H1 (cell line): ENCODE measurements around the gene HACD2. TPM values are rescaled to one million over a fixed set of nuclear protein-coding genes. Genes with fewer than 3 reads are reported as not detected.
A peak's percentile ranks its signal among the peaks of the same experiment; 100 is the strongest.

ENCODE experiments used
- ATF2 ChIP-seq: IDR thresholded peaks from 2 replicates; pipeline ENCODE4 v1.6.1; 2012; ENCODE audit warnings: low read length, inconsistent platforms
- BCL11A ChIP-seq, 2 experiments: IDR thresholded peaks; one replicate each; pipeline ENCODE4 v1.6.1; 2011; ENCODE audit warnings: low read depth in 2 of 2, low read length in 2 of 2, mild to moderate bottlenecking in 2 of 2
- CBX8 ChIP-seq: fragments of 300-800, 300-1000 bp; sonication (generic); IDR thresholded peaks from 2 replicates; pipeline ENCODE4 v1.7.1; 2016; ENCODE audit warnings: low read depth, low read length, borderline replicate concordance
- CREB1 ChIP-seq: IDR thresholded peaks from 2 replicates; pipeline ENCODE4 v1.6.1; 2012; ENCODE audit warnings: inconsistent platforms
- E2F6 ChIP-seq: IDR thresholded peaks from 2 replicates; pipeline ENCODE4 v1.6.1; 2012; ENCODE audit warnings: inconsistent platforms
- FOSL1 ChIP-seq: IDR thresholded peaks from 2 replicates; pipeline ENCODE4 v1.6.1; 2011; ENCODE audit warnings: mild to moderate bottlenecking, low read depth, low read length, moderate library complexity; ENCODE audit not compliant: insufficient read depth
- GABPA ChIP-seq: IDR thresholded peaks from 2 replicates; pipeline ENCODE4 v1.6.1; 2011; ENCODE audit warnings: mild to moderate bottlenecking, low read length, moderate library complexity, borderline replicate concordance; ENCODE audit not compliant: insufficient read depth
- GTF2F1 ChIP-seq: IDR thresholded peaks from 2 replicates; pipeline ENCODE4 v1.6.1; 2012; ENCODE audit warnings: low read depth, low read length, improper control_type of control experiment, borderline replicate concordance
- HDAC2 ChIP-seq, 2 experiments: fragments of 300-600 bp in 1 of 2; sonication (generic) in 1 of 2; IDR thresholded peaks; 2 replicates each; pipeline ENCODE4 v1.6.1; 2011 to 2012; ENCODE audit warnings: low read depth in 2 of 2, low read length in 2 of 2, mild to moderate bottlenecking in 2 of 2, moderate library complexity in 2 of 2, borderline replicate concordance in 1 of 2, inconsistent platforms in 1 of 2
- JUN ChIP-seq: IDR thresholded peaks from 2 replicates; pipeline ENCODE4 v1.6.1; 2011; ENCODE audit warnings: low read depth, mild to moderate bottlenecking, improper control_type of control experiment, low read length
- KDM4A ChIP-seq: IDR thresholded peaks from one replicate; pipeline ENCODE4 v1.7.1; 2012; ENCODE audit warnings: low read depth, mild to moderate bottlenecking, moderate library complexity, low read length, inconsistent platforms; ENCODE audit not compliant: severe bottlenecking
- PHF8 ChIP-seq: fragments of 200-600 bp; sonication (generic); conservative IDR thresholded peaks from 2 replicates; pipeline ENCODE4 v1.7.1; 2012; ENCODE audit warnings: low read depth, mild to moderate bottlenecking, inconsistent platforms, low read length, moderate library complexity
- POLR2A ChIP-seq, 2 experiments: IDR thresholded peaks; 1 replicate in 1 of 2; 2 replicates in 1 of 2; pipeline ENCODE4 v1.6.1; 2011; ENCODE audit warnings: low read depth in 2 of 2, low read length in 2 of 2, mild to moderate bottlenecking in 2 of 2; ENCODE audit errors: control extremely low read depth in 1 of 2
- RXRA ChIP-seq: IDR thresholded peaks from 2 replicates; pipeline ENCODE4 v1.6.1; 2011; ENCODE audit warnings: low read depth, mild to moderate bottlenecking, low read length, moderate library complexity; ENCODE audit not compliant: insufficient read depth
- SIN3A ChIP-seq, 2 experiments: IDR thresholded peaks in 1 of 2; conservative IDR thresholded peaks in 1 of 2; 2 replicates each; pipeline ENCODE4 v1.6.1; 2011 to 2012; ENCODE audit warnings: low read length in 2 of 2, improper control_type of control experiment in 1 of 2, low read depth in 1 of 2, mild to moderate bottlenecking in 1 of 2
- SP4 ChIP-seq: IDR thresholded peaks from 2 replicates; pipeline ENCODE4 v1.6.1; 2012; ENCODE audit warnings: low read length, inconsistent platforms
- TBP ChIP-seq: IDR thresholded peaks from 2 replicates; pipeline ENCODE4 v1.6.1; 2011; ENCODE audit warnings: low read depth, low read length, improper control_type of control experiment
- TCF12 ChIP-seq: IDR thresholded peaks from 2 replicates; pipeline ENCODE4 v1.6.1; 2011; ENCODE audit warnings: low read depth, mild to moderate bottlenecking, low read length
- YY1 ChIP-seq: IDR thresholded peaks from 2 replicates; pipeline ENCODE4 v1.6.1; 2011; ENCODE audit warnings: low read depth, mild to moderate bottlenecking, low read length
- polyA plus RNA-seq, 7 experiments: library from polyadenylated mRNA; depleted of rRNA in 3 of 7; stranded (reverse) in 5 of 7; unstranded in 2 of 7; fragments of >200 nt in 5 of 7; fragments of 200-250 nt in 2 of 7; gene quantifications; 1 replicate in 5 of 7; 2 replicates in 1 of 7; 4 replicates in 1 of 7; pipeline versions ENCODE4 v1.2.1 to v1.2.3, GENCODE V29; 2011 to 2013; ENCODE audit warnings: missing spikeins in 2 of 7, mixed read lengths in 2 of 7
- total RNA-seq: library from RNA; stranded (reverse); fragmentation: NEBNext Ultra II Directional; extraction: Animal tissue kit (Norgen Biotek cat#: 25700); gene quantifications from 2 replicates; pipeline ENCODE4 v1.2.1, GENCODE V29; 2021
- TF ChIP-seq, protein P1 (sequence below): IDR thresholded peaks from 2 replicates; pipeline ENCODE4 v1.6.1; 2012; ENCODE audit warnings: inconsistent platforms

The HACD2 gene
- total and polyA plus RNA-seq, 2 of the 8 experiments (the other 6 are each of a cell fraction or from before 2014, with no cell fraction given), result 24.9 to 31.2 TPM

DNA sequence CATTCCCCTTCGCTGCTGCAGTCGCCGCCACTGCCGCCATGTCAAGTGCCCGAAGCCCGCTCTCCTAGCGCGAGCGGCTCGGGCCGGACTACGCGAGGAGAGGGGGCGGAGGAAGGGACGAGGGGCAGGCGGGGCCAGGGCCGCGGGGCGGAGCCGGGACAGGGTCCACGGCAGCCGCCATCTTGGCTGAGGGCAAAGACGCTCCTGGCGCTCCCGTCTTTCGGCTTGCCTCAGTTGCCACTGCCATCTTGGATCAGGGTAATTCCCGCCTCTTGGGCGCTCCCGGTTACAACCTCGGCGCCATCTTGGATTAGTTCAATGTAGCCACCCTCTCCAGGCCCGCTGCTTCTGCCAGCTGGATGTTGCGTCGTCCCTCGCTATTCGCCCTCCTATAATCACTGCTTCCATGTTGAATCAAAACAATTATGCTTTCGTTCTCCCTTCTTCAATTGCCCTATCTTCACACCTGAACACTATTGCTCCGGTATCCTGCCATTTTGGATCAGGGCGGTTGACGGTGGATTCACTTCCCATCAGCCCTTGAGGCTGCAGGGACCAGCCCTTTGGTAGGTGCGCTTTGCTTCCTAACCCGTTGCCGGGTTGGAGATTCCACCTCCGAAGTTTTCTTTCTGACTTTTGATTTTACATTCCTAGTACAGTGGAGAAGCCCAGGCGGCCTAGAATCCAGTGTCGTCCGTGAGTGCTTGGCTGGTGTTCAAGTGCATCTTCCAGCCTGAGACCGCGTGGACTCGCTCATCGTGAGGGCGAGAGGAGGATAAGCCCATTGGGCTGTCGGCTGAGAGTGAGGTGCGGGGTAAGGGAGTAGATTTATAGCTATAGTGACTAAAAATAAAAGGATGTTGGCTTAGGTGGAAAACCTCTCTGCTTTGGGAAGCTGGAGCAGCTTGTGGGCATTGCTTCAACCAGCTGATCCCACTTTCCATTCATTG, at the start of gene HACD2 (continued):
- peak; percentile 99 for TF ChIP-seq YY1
- no peak for TF ChIP-seq SP4
- TF ChIP-seq KDM4A, result peak; percentile 98
- no peak for TF ChIP-seq CBX8
- TF ChIP-seq HDAC2 (IDR thresholded peaks at IDR 0.05; ENCODE audit: borderline replicate concordance in 1 of 2, low read depth in 2 of 2, low read length in 2 of 2), result no peak; a peak in 1 of 4 replicates
- no peak for TF ChIP-seq GABPA
- peak; percentile 70 to 78; a peak in 2 of 3 replicates for TF ChIP-seq POLR2A (IDR thresholded peaks at IDR 0.05; ENCODE audit: control extremely low read depth in 1 of 2, low read depth in 2 of 2, low read length in 2 of 2)
- TF ChIP-seq PHF8, result peak; percentile 71
- TF ChIP-seq CREB1, result 0 out of 2 replicates have a peak, but pooled peaks have one; percentile 62
- no peak; the same call in 1 of the 2 replicates for TF ChIP-seq ATF2
- TF ChIP-seq, protein P1, sequence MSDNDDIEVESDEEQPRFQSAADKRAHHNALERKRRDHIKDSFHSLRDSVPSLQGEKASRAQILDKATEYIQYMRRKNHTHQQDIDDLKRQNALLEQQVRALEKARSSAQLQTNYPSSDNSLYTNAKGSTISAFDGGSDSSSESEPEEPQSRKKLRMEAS, result peak; percentile 59; the same call in 1 of the 2 replicates
- TF ChIP-seq JUN, result no peak
- peak; percentile 70 for TF ChIP-seq E2F6
- 0 out of 2 replicates have a peak, but pooled peaks have one; percentile 5 for TF ChIP-seq TCF12
- TF ChIP-seq SIN3A (conservative IDR thresholded peaks at IDR 0.05 in 1 of 2, IDR thresholded peaks at IDR 0.05 in 1 of 2; ENCODE audit: low read depth in 1 of 2, low read length in 2 of 2), result no peak; a peak in 1 of 4 replicates
- no peak for TF ChIP-seq FOSL1
- TF ChIP-seq RXRA, result no peak
- peak; percentile 80 for TF ChIP-seq TBP
- peak; percentile 39; the same call in 1 of the 2 replicates for TF ChIP-seq GTF2F1
- TF ChIP-seq BCL11A (IDR thresholded peaks at IDR 0.05; ENCODE audit: low read depth in 2 of 2, low read length in 2 of 2), result no peak
